Esophagus squamous epithelium (tissue), 5 donors: ENCODE results near the gene CEACAM21. TPM values are rescaled to one million over a fixed set of nuclear protein-coding genes. Genes with fewer than 3 reads are reported as not detected.

ENCODE experiments used
- DNase-seq: peaks from one replicate; lab custom pipeline; 2025; lab: John Stamatoyannopoulos, UW
- H3K27ac ChIP-seq, 4 donors: fragments of 200-600 bp; sonication (generic); one replicate each; pipeline ENCODE4 v1.5.1; 2016 to 2019; ENCODE audit warnings: mild to moderate bottlenecking in 1 of 4
- H3K27me3 ChIP-seq, 4 donors: fragments of 200-600 bp; sonication (generic); 1 replicate in 3 of 4; 2 replicates in 1 of 4; pipeline versions ENCODE4 v1.5.1 to v1.6.0; 2017 to 2021; ENCODE audit warnings: antibody characterized with exemption in 1 of 4
- H3K36me3 ChIP-seq, 3 donors: fragments of 200-600 bp; sonication (generic); one replicate each; pipeline ENCODE4 v1.5.1; 2016 to 2019
- H3K4me1 ChIP-seq, 3 donors: fragments of 200-600 bp; sonication (generic); one replicate each; pipeline ENCODE4 v1.5.1; 2017 to 2019
- H3K4me3 ChIP-seq, 4 donors: fragments of 200-600 bp; sonication (generic); 1 replicate in 3 of 4; 2 replicates in 1 of 4; pipeline ENCODE4 v1.5.1; 2016 to 2019; ENCODE audit warnings: mild to moderate bottlenecking in 2 of 4, moderate library complexity in 1 of 4
- H3K9me3 ChIP-seq, 3 donors: fragments of 200-600 bp; sonication (generic); one replicate each; pipeline ENCODE4 v1.5.1; 2016 to 2019
- CTCF ChIP-seq, 6 experiments: fragments of 450-650 bp in 4 of 6; fragments of 200-600 bp in 2 of 6; sonication (generic) in 2 of 6; IDR thresholded peaks; one replicate each; pipeline ENCODE4 v1.5.1; 2016 to 2019; ENCODE audit warnings: antibody characterized with exemption in 6 of 6, mild to moderate bottlenecking in 4 of 6, moderate library complexity in 4 of 6
- POLR2A ChIP-seq, 4 donors: fragments of 450-650 bp; IDR thresholded peaks; one replicate each; pipeline ENCODE4 v1.6.1; 2017; ENCODE audit warnings: antibody characterized with exemption in 4 of 4, mild to moderate bottlenecking in 4 of 4, moderate library complexity in 3 of 4
- WGBS, 2 donors: methylation state at CpG; one replicate each; pipeline ENCODE4 v1.1.5; 2018; 5-methylcytosine and 5-hydroxymethylcytosine counted together
- intact Hi-C: fragments of 100-400 bp; cut with DNase I; formaldehyde crosslinking; loops from one replicate; pipeline ENCODE4 v1.15.0; 2022
- total RNA-seq, 4 donors: library from RNA; depleted of rRNA; stranded (reverse); fragments of >200 nt; gene quantifications; one replicate each; pipeline ENCODE4 v1.1.0, GENCODE V29; 2016
- donor health status: DM: yes; HTN: yes; CAD: no.

CEACAM21 gene
- total RNA-seq, 4 donors from 2014 or later, result 0.57 to 3.7 TPM; not detected in 2

- intact Hi-C loops, result loop anchor here (10.0 kb wide), 1 partner anchor 119 kb away; the partner anchor contains the start of gene ERICH4
- peaks cover 6 to 84% (median 18%) of the 10 kb centered on the region in 4 donors for H3K27me3 ChIP-seq
Observed at GRCh38 chr19:41563854-41564514, 12.0 kb upstream of the CEACAM21 start.

GRCh38 chr19:41564515-41565378 lies 11.2 kb upstream of the CEACAM21 start:
- Histone ChIP-seq H3K9me3 (peaks cover 0 to 3% (median 0%) of the 10 kb centered on the region in 3 donors), H3K27me3 (peaks cover 6 to 88% (median 18%) of the 10 kb centered on the region in 4 donors), H3K27ac (no peak overlapping the region), H3K4me3 (peak overlapping the region in 2 of 4 donors; percentile 6 to 40), H3K36me3 (no peaks in the 10 kb centered on the region), H3K4me1 (peaks cover 4 to 23% (median 9%) of the 10 kb centered on the region in 3 donors)
- DNase-seq, result no peak
- intact Hi-C loops, result loop anchor here (10.0 kb wide), 1 partner anchor 120 kb away; the partner anchor contains the start of gene ERICH4
- 0 to 11% methylated on average over 3 to 12 of the region's 59 CpGs for WGBS, 2 donors
- TF ChIP-seq POLR2A (IDR thresholded peaks at IDR 0.05) (no peak), CTCF (IDR thresholded peaks at IDR 0.05) (no peak)

More at GRCh38 chr19:41563854-41564514, 12.0 kb upstream of the CEACAM21 start:
- no peak for DNase-seq
- peaks cover 0 to 3% (median 0%) of the 10 kb centered on the region in 3 donors for H3K9me3 ChIP-seq
- 22 to 31% methylated on average over 15 to 17 of the region's 19 CpGs for whole genome bisulfite sequencing, 2 donors
- peak overlapping the region in 2 of 4 donors; percentile 6 to 40 for H3K4me3 ChIP-seq
- H3K4me1 ChIP-seq, result peaks cover 4 to 23% (median 9%) of the 10 kb centered on the region in 3 donors
- no peak for TF ChIP-seq POLR2A (IDR thresholded peaks at IDR 0.05)
- TF ChIP-seq CTCF (IDR thresholded peaks at IDR 0.05), result no peak
- H3K36me3 ChIP-seq, result no peaks in the 10 kb centered on the region
- H3K27ac ChIP-seq, result no peak overlapping the region

GRCh38 chr19:41565379-41565720 lies 10.6 kb upstream of the CEACAM21 start:
- intact Hi-C loops, result loop anchor here (10.0 kb wide), 1 partner anchor 121 kb away; the partner anchor contains the start of gene ERICH4
- H3K27me3 ChIP-seq, result peaks cover 6 to 88% (median 18%) of the 10 kb centered on the region in 4 donors
- H3K27ac ChIP-seq, result no peak overlapping the region
- H3K4me3 ChIP-seq, result no peak overlapping the region
- peaks cover 4 to 24% (median 9%) of the 10 kb centered on the region in 3 donors for H3K4me1 ChIP-seq
- no peak for DNase-seq
- no peak for TF ChIP-seq POLR2A (IDR thresholded peaks at IDR 0.05)
- no peaks in the 10 kb centered on the region for H3K36me3 ChIP-seq
- 20 to 41% methylated on average over 5 of the region's 9 CpGs for WGBS, 2 donors
- peaks cover 0 to 3% (median 0%) of the 10 kb centered on the region in 3 donors for H3K9me3 ChIP-seq

- DNase-seq, result no peak
- Histone ChIP-seq H3K27me3 (peaks cover 6 to 94% (median 18%) of the 10 kb centered on the region in 4 donors), H3K4me3 (no peak overlapping the region), H3K27ac (no peak overlapping the region), H3K9me3 (peaks cover 0 to 3% (median 0%) of the 10 kb centered on the region in 3 donors), H3K36me3 (no peaks in the 10 kb centered on the region), H3K4me1 (peaks cover 4 to 27% (median 9%) of the 10 kb centered on the region in 3 donors)
- intact Hi-C loops, result loop anchor here (10.0 kb wide), 1 partner anchor 121 kb away; the partner anchor contains the start of gene ERICH4
- 40 to 46% methylated on average over 3 of the region's 3 CpGs for WGBS, 2 donors
- TF ChIP-seq POLR2A (IDR thresholded peaks at IDR 0.05) (no peak), CTCF (IDR thresholded peaks at IDR 0.05) (no peak)
Observed at GRCh38 chr19:41566001-41566400, 10.0 kb upstream of the CEACAM21 start.

GRCh38 chr19:41569481-41570150 lies 6.3 kb upstream of the CEACAM21 start:
- Histone ChIP-seq H3K4me3 (no peak overlapping the region), H3K27ac (no peak overlapping the region), H3K27me3 (peaks cover 6 to 84% (median 10%) of the 10 kb centered on the region in 4 donors), H3K4me1 (peaks cover 0 to 10% (median 4%) of the 10 kb centered on the region in 3 donors), H3K36me3 (no peaks in the 10 kb centered on the region), H3K9me3 (peaks cover 0 to 3% (median 0%) of the 10 kb centered on the region in 3 donors)
- WGBS, 2 donors, result 54 to 85% methylated on average over 5 to 6 of the region's 11 CpGs
- intact Hi-C loops, result loop anchor here (10.0 kb wide), 1 partner anchor 125 kb away; the partner anchor contains the start of gene ERICH4
- no peak for DNase-seq
- TF ChIP-seq CTCF (IDR thresholded peaks at IDR 0.05) (no peak), POLR2A (IDR thresholded peaks at IDR 0.05) (no peak)
